ENCODE results near the gene CDKN2AIPNL. TPM values are rescaled to one million over a fixed set of nuclear protein-coding genes. Genes with fewer than 3 reads are reported as not detected.

CDKN2AIPNL gene
- total and polyA plus RNA-seq, 2 of the 8 experiments (the other 6 are each of a cell fraction or from before 2014, with no cell fraction given) = 40.0 to 56.3 TPM

DNA sequence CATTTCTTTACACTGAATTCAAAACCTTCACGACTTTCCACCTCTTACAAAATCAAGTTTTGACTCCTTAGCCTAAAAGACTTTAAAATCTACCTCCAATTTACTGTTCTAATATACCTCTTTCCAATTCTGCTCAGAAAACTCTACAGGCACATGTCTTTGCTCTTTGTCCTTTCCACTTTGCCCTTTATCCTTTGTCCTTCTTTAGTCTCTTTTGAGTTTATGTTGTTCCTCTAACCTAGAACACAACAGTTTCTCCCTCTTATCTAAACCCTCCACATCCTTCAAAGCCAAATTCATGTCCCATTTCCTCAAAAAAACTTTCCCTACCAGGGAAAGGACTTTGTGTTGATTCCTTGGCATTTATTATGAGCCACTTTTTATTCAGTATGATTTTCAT, 46.1 kb downstream of the CDKN2AIPNL start (continued):
- TF ChIP-seq EZH2 (IDR thresholded peaks at IDR 0.05; ENCODE audit: low read depth, low read length, severe bottlenecking) (no peak), BRCA1 (IDR thresholded peaks at IDR 0.05; ENCODE audit: low read depth, low read length) (no peak)
